GM19452 (cell line): ENCODE results near the gene UVRAG.

Source experiments
- ATAC-seq: cut with Tn5 transposase; IDR thresholded peaks from one replicate; pipeline ENCODE4 v1.9.1; 2021; ENCODE audit not compliant: unreplicated experiment

Gene UVRAG

DNA sequence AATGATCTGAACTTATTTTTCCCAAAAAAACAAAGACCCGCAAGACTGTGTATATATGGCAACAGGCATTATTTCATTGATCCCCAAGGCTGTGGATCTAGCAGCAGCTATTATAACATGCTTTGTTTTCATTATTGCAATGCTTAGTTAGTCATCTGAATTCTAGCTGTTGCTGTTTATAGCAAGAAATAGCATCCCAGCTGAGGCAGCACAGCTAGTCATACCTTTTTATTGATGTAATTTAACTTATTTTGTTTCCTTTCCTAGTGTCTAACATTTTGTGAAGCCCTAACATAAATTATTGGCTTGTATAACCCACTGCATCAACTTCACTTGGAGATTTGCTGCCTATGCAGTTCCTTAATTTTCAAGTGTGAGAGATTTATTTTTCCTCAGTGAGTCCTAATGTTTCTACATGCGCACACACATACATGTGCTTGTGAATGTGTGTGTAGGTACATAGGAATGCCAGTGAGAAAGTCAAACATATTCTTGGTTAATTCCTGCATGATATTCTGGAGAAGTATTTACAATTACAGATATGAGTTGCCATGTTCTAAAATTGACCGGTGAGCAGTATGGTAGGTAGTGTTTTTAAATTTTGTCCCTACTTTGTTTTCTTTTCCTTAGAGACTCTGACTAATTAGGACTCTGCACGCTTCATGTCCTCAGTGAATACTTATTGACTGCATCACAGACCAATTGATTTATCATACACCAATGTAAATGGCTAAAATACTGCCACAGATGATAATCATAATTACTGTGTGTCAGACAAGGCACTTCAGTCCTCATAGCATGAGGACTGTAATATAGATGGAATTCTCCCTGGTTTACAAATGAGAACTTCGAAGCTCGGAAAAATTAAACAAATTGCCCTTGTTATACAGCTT, 272.0 kb downstream of the UVRAG start:
- ATAC-seq = no peak

DNA sequence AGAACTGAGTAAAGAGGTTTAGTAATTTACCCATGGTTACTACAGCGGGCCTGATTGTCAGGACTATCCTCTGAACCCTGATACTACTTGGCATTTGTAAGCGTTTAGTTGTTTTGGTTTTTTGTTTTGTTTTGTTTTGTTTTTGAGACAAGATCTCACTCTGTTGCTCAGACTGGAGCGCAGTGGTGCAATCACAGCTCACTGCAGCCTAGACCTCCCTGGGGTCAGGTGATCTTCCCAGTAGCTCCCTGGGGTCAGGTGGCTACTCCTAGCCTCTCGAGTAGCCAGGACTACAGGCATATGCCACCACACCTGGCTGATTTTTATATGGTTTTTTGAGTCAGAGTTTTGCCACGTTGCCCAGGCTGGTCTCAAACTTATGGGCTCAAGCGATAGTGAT, 272.7 kb downstream of the UVRAG start:
- ATAC-seq = no peak

DNA sequence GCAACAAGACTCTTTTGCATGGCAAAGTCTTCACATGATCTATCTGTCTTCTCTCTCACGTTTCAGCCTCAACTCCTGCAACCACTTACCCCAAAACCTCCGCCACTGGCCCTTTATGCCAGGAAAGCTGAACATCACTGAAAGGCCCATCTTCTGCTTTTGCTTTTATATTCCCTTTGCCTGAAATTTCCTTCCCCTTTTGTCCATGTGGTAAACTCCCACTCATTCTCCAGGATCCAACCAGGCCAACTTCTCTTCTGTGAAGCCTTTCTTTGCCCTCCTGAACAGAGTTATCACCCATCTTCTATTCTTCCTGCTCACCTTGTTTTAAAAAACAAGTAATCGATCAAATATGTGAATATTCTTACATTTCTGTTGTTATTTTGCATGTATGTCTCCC, 273.5 kb downstream of the UVRAG start:
- no peak for ATAC-seq

DNA sequence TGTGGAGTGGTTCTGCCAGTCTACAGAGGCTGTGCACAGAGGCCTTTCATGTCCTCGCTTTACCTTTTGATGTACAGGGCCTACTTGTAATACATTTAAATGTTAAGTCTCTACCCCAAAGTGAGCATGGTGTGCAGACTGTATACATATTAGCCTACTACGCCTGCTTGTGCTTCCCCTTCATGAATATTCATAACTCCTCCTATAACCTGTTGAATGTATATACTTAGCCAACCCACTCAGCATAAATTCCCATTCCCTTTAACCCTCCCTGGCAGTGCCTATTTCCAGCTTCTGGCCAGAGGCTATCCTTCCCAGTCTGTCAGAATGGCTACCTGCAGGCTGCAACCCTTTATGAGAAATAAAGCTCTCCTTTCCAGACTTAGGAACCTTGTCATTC, 275.2 kb downstream of the UVRAG start:
- ATAC-seq = no peak

DNA sequence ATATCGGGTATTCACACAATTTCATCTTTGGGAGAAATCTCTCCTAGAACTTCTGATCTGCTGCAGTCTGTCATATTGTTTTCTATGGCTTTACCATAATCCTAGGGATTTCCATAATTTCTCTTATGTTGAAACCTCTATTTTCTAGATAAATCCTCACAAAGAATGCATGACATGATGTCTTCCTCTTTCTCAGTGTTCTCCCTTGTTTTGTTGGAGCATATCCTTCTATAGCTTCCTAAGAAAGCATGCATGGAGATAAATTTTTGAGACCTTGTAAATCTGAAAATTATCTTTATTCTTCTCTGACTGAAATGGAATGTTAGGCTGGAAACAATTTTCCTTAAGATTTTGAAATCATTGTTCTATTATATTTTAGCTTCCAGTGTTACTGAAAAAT, 275.8 kb downstream of the UVRAG start:
- ATAC-seq = no peak

DNA sequence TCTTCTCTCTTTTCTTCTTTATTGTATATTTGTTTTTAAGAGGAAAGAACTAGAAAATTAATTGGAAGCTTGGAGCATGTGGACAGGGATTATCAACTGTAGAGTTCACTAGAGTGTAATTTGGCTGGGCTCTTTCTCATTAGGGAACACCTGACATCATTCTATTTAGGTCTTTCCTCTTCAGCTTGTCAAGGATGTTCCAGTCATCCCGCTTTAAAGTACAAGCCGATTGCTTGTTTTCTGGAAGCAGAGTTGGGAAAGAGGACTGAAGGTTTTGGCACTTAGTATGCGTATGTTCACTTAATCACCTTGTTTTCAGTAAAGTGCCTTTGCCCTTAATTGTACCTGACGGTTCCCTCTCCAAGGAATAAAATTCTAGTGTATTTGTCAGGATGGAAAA, 279.7 kb downstream of the UVRAG start:
- no peak for ATAC-seq

DNA sequence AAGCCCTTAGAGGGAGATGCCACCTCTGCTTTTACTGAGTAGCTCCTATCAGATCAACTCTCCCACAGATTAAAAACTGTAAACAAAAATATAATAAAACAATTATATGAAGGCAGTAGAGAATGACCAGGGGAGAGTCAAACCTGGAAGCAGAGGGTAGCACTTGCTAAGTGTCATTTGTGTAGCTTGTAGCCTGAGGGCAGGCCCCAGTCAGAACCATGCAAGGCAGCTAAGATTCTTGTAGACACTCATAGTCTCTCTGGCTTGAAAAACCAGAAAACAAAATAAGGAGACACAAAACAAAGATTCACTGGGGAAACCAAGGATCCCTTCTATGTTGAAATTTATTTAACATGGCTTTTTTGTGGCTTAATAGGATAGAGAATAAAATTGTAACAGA, 280.9 kb downstream of the UVRAG start:
- ATAC-seq = no peak

DNA sequence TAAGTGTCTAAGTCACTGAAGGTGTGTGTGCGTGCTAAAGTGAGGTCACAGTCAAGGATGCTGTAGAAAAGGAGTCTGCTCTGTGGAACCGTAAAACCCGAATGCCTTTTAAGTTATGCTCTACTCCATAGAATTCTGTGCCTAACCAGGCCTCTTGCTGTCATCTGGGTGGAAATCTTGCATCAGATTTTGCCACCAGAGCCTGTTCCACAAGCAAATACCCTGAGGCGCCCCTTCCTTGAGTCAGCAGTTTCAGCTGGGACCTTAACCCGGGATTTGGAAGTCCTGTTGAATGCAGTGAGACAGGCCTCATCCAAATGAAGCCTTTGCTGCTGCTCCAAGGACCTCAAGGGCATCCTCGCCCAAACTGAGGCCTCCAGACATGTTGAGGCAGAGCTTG, 281.5 kb downstream of the UVRAG start:
- ATAC-seq = no peak

DNA sequence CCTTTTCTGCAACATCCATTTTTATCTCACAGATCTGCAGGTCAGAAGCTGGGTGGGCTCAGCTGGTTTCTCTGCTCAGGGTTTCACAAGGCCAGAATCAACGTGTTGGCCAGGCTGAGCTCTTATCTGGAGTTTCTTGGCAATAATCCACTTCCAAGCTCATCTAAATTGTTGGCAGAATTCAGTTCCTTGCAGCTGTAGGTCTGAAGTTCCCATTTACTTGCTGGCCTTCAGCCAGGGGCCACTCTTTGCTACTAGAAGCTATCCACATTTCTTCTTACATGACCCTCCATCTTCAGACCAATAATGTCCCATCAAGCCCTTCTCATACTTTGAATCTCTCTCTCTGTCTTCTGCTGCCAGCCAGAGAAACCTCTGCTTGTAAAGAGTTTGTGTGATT, 287.8 kb downstream of the UVRAG start:
- ATAC-seq = no peak

DNA sequence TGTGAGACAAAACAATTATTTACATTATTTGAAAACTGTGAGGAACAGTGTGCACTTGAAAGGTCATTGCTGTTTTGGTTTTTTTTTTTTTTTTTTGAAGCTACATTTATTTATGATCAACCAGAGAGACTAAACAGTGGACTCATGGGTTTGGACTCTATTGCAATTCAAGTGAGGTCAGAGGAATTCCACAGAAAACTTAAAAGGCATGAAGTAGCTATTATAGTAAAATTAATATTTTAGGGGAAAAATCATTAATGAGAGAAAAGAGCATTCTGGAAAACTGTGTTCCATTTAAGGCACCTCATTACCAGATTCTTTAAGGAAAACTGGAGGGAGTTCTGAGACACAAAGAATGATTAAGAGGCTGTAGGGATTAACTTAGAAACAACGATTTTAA, 288.4 kb downstream of the UVRAG start:
- ATAC-seq = no peak

DNA sequence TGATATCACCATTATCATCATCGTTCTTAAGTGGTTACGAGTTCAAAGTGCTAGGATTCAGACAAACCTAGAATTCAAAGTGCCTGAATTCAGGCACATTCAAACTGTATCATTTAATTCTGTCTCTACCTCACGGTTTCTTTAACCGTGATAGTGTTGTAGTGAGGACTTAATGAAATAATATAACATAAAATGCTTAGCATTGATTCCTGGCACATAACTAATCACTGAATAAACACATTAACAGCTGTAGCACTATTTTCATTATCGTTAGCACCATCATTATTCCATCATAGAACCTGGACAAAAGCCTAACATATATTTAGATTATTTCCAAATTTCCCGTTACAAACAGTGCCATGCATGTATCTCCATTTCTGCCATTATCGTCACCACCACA, 289.3 kb downstream of the UVRAG start:
- ATAC-seq = no peak

DNA sequence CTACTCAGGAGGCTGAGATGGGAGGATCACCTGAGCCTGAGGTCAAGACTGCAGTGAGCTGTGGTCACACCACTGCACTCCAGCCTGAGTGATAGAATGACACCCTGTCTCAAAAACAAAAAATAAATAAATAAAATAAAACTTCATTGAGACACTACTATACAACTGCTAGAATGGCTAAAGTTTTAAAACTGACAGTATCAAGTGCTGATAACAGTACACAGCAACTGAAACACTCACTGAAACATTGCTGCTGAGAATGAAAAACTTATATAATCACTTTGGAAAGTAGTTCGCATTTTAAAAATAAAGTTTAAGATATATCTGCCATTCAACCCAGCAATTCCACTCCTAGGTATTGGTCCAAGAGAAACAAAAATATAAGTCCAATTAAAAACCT, 290.6 kb downstream of the UVRAG start:
- ATAC-seq = no peak

DNA sequence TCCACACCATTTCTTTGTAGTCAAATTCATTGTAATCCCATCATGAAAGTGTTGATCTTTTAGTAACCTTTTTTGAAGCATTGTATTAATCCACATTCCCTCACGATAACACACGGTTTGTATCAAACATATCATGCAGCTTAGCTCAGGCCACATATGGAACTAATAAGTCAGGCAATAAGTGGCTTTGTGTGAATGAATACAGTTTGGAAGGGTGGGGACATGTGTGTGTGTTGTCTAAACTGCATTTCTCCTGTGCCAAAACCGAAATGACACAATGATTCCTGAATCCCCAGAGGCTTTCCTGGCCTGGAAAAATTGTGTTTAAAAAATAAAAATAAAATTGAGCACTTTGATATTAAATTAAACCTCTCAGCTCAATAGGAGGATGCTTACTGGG, 293.0 kb downstream of the UVRAG start:
- no peak for ATAC-seq

DNA sequence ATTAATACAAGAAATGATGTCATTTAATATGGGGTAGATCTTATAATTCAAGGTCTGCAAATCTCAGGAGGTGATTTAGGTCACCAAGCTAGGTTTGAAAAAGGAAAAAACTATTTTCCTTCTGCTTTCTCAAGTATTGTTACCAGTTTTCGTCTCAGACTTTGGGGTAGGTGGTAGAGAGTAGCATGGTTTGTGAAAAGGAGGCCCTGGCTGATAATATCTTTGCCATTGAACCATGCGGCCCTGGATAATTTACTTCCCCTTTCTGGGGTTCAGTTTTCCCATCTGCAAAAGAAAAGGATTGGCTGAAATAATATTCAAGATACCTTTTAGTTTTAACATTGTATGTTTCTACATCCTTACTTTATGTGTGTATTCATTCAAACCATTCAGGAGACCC, 299.2 kb downstream of the UVRAG start:
- ATAC-seq = no peak

DNA sequence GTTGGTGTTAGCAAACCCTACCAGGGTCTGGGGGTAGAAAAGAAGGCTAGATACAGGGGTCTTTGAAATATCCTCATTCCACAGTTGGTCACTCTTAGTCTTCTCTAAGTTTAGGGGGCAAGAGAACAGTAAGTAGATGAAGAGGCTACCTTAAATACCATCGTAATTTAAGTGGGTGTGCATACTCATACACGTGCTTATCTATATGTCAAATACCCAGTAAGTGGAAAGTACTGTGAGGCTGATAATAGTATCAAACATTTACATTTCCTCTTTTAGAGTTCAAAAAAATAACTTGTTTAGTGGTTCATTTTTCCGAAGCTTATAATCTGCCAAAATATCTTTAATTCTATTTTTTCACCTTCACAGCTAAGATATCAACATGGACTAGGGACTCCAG, 300.5 kb downstream of the UVRAG start:
- ATAC-seq = no peak

DNA sequence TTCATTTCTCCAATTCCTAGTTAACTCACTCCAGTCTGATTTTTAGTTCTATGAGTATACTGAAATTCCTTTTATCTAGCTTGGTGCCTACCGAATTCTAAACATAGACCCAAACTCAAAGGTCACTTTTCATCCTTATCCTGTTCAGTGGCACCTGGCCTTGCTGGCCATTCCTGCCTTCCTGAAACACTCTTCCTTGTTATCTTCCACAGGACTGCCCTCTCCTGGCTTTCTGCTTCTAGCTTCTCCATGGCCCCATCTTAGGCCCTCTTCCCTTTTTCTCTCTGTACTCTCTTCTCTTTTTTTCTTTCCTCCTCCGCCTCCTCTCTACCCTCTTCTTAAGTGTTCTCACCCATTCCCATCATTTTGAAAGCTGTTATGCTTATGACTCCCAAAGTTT, 304.0 kb downstream of the UVRAG start:
- no peak for ATAC-seq

DNA sequence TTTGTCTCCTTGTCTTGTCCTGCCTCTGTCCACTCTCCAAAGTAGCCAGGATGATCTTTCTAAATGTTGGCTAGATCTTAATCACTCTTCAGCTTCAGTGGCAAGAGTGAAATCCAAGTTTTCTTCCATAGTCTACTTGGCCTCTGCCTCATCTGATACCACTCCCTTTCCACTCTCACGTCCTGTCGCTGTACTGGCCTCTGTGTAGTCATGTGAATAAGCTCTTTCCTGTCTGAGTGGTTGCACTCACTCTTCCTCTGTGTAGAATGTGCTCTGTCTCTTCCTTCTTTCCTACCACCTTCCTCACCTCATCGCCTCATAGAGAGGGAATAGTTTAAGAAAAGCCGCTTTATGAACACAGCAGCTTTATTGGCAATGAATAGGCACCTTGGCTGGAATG, 304.8 kb downstream of the UVRAG start:
- no peak for ATAC-seq

DNA sequence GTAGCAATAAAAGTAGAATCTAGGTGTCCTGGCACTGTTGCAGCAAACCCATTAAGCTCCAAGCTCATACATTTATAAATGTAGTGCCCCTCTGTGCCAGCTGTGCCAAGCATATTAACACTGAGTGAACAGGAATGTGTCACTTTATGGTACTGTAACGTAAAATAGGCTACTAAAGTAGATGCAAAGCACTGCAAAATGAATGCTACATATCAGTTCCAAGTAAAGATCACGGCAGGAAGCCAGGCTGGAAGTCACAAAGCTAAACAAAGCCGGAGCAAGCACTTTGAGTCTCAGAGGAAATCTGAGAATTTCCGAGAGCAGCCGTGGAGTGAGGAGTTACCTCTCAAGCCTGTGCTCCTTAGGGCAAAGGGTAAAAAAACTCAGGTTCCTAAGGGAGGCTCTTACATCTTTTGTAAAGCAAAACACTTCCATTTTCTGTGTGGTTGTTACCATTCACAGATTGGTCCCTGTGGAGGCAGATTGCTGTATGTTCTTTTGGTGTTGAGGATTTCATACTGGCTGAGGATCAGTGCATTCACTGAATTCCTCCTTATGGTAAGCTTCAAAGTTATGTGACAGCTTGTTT, 305.6 kb downstream of the UVRAG start:
- no peak for ATAC-seq

DNA sequence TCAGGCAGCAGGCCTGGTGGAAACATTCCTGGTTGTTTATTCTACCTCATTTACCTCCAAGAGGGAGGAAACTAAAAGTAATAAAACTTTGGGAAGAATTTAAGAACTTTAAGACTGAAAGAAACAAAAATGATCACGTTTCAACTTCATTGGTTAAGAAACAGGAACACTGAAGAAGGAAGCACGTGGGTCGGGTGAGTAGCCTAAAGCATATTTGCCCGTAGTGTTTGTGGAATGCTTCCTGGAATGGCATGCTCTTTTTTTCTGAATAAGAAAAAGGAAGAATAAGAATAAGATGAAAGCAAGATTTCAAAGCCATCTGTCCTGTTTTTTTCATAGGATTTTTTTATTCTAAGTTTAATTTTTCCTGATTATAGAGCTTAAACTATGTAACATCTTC, 308.2 kb downstream of the UVRAG start:
- no peak for ATAC-seq

DNA sequence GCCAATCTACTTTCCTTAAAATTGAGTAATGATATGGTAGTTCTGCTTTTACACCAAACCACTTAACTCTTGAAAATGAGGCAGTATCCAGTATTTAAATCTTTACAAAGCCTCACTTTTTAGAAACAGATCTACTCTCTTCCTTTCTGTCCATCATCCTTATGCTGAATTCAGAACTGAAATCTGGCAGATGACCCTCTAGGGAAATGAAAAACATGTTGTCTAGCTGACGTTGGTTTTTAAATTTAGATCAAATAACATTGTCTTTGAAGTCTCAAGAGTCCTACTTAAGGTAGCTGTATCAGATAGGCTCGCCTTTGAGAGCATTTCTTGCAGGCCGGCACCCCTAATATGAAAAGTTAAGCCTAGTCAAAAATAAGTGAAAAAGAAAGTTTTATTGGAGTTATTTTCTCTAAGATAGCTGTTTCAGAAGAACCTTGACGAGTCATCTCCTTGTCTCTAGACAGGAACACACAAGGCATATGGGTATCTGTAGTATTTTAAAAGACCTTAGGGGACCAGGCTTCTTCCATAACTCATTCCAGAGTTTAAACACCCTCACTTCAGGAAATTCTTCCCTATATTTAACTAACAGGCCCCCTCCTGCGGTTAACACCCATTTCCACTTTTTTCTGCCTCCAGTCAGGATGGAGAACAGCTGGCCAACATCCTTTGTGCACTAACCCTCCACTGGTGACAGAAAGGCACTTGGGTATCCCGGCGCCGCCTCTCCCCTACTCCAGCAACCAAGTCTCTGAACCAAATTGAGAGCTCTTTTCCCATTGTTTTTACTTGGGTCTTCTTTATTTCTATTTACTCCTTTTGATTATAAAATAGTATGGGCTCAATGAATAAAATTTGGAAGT, 310.1 kb downstream of the UVRAG start:
- no peak for ATAC-seq

DNA sequence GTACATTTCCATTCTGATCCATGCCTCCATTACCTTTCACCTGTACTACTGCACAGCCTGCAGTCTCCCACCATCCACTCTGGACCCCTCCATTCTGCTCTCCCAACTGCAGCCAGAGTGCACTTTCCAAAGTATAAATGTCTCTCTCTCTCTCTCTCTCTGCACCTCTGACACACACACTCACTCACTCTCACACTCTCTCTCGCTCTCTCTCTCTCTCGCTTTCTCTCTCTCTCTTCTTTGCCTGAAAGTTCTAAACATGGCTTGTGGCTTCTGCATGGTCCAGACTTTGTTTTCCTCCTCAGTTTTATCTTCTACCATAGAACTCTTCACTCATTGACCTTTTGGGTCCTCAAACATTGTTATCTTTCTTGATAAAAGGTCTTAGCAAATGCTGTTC, 314.7 kb downstream of the UVRAG start:
- ATAC-seq = no peak

DNA sequence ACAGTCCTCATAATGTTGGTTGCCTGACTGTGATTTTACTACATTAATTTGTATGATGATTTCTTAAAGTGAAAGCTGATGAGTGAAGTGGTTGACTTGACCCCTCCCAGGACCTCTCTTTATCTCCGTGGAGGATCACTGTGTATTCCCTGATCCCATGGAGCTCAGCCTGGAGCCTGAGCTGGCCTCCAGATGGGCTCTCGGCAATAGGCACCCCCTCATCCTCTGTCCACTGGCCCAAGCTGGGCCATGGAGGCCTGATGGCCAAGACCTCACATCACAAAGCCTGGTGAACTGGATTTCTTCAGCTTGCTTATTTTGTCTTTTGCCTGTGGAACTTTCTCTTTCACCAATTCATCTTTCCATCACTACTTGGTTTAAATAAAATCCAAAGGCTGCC, 316.1 kb downstream of the UVRAG start:
- ATAC-seq = no peak
